ENCODE results near the gene MCM9. TPM values are rescaled to one million over a fixed set of nuclear protein-coding genes. Genes with fewer than 3 reads are reported as not detected.

The MCM9 gene
- total and polyA plus RNA-seq, 11 donors: 2.1 to 8.5 (median 4.8) TPM

GRCh38 chr6:118813775-118814174 lies 121.2 kb downstream of the MCM9 start:
- no peak for TF ChIP-seq CTCF (IDR thresholded peaks at IDR 0.05)
- no peak for TF ChIP-seq POLR2A (IDR thresholded peaks at IDR 0.05)
- Histone ChIP-seq H3K4me1 (peaks cover 0 to 16% (median 0%) of the 10 kb centered on the region in 12 donors), H3K9me3 (no peaks in the 10 kb centered on the region), H3K27me3 (no peaks in the 10 kb centered on the region), H3K36me3 (peaks cover 0 to 42% (median 15%) of the 10 kb centered on the region in 9 donors), H3K4me3 (no peak overlapping the region), H3K27ac (no peak overlapping the region)
- ATAC-seq (no peak), DNase-seq (no peak)
- intact Hi-C loops (cut with DNase I): no loop called here
- 75 to 92% (median 87%) methylated on average over 2 of the region's 2 CpGs for WGBS, 4 donors

GRCh38 chr6:118812970-118813369 lies 122.0 kb downstream of the MCM9 start:
- TF ChIP-seq CTCF (IDR thresholded peaks at IDR 0.05) (no peak), POLR2A (IDR thresholded peaks at IDR 0.05) (no peak)
- Histone ChIP-seq H3K27ac (no peak overlapping the region), H3K27me3 (no peaks in the 10 kb centered on the region), H3K9me3 (no peaks in the 10 kb centered on the region), H3K36me3 (peaks cover 0 to 42% (median 15%) of the 10 kb centered on the region in 9 donors), H3K4me1 (peaks cover 0 to 19% (median 0%) of the 10 kb centered on the region in 12 donors), H3K4me3 (no peak overlapping the region)
- ATAC-seq (no peak), DNase-seq (no peak)
- intact Hi-C loops (cut with DNase I): no loop called here
- WGBS, 4 donors: 92 to 95% (median 94%) methylated on average over 1 of the region's 1 CpG

DNA sequence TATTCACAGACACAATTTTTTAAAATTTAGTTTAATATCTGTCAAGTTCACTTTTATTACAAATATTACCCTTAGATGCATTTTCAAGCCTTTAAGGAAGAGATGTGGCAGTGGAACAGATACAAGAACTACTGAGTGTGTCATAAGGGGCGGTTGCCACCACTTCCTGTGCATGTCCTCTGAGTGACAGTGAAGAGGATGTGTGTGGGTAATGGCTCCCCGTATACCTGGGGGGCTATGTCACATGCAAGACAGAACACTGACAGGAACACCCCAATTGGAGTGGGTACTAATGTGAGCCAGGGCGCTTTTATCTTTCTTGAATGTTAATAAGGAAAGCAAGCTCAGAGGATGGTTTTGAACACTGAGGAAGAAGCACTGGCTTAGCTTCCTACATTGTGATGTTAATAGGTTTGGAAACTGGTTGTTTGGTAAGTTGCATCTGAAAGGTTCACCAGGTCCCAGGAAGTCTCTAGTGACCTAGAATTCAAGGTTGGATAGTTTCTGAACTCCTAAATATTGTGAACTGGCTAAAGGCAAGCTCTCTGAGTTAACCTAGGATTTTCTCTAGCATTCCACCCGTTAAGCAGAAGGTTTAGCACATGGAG lies 124.4 kb downstream of the MCM9 start:
- H3K36me3 ChIP-seq: peaks cover 0 to 36% (median 8%) of the 10 kb centered on the region in 9 donors
- 61 to 85% (median 80%) methylated on average over 4 of the region's 4 CpGs for WGBS, 4 donors
- TF ChIP-seq CTCF (IDR thresholded peaks at IDR 0.05): no peak
- TF ChIP-seq POLR2A (IDR thresholded peaks at IDR 0.05): no peak
- DNase-seq: no peak
- no peak overlapping the region for H3K4me3 ChIP-seq
- H3K27me3 ChIP-seq: no peaks in the 10 kb centered on the region
- intact Hi-C loops (cut with DNase I): no loop called here
- peak overlapping the region in 1 of 12 donors; percentile 46 for H3K27ac ChIP-seq
- ATAC-seq: peak in 3 of 4 donors; percentile 32 to 68 (median 42)
- H3K4me1 ChIP-seq: peaks cover 0 to 19% (median 0%) of the 10 kb centered on the region in 12 donors
- H3K9me3 ChIP-seq: no peaks in the 10 kb centered on the region

DNA sequence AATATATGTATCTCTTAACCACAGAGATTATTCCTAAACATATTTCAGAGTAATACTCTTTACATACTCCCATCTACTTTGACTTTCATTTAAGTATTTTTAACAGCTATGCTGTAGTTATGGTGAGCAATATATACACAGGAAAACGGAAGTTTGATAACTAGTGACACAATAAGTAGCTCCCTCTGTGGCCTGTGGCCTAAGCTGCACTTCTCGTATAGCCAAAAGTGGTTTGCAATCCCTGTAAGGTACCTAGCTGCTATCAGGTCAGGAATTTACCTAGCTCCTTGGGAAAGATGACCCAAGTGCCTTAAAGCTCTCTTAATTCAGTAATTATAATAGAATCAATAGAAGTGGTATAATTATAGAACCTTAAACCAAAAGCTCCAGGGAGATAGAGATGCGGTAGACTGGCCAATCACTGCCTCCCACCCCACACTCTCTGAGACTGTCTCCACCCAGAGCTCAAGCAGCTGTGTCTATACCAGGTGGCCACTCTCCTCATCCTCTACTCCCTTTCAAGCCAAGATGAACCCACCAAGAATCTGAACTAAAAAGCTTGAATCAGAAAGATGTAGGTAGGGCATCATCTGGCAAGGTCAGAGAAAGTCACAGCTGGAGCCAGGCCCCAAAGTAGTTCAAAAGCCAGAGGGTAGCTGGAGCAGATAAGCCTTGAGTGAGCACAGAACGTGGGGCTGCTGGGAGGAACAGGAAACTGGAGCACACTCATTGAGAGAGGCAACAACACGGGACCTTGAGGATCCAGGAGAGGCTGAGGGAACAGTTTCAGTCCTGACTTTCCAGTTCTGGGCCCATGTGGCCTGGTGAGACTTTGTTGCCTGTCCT lies 125.9 kb downstream of the MCM9 start:
- peaks cover 0 to 21% (median 0%) of the 10 kb centered on the region in 9 donors for H3K36me3 ChIP-seq
- TF ChIP-seq CTCF (IDR thresholded peaks at IDR 0.05) (no peak), POLR2A (IDR thresholded peaks at IDR 0.05) (no peak)
- intact Hi-C loops (cut with DNase I): loop anchor here in 1 of 10 donors (10.0 kb wide), 1 partner anchor 524 kb away; no protein-coding TSS in a partner anchor
- DNase-seq: no peak
- H3K9me3 ChIP-seq: no peaks in the 10 kb centered on the region
- 69 to 78% (median 73%) methylated on average over 5 of the region's 5 CpGs for WGBS, 4 donors
- ATAC-seq: peak in 1 of 4 donors; percentile 7
- H3K27me3 ChIP-seq: no peaks in the 10 kb centered on the region
- H3K4me3 ChIP-seq: no peak overlapping the region
- peak overlapping the region in 1 of 12 donors; percentile 34 for H3K27ac ChIP-seq
- H3K4me1 ChIP-seq: peaks cover 0 to 19% (median 0%) of the 10 kb centered on the region in 12 donors

All from heart left ventricle (tissue), 16 donors.